GM18507 (cell line): ENCODE measurements around the gene EMID1.

Experiments used
- DNase-seq: peaks from one replicate; pipeline ENCODE4 v3.0.0; 2011; ENCODE audit warnings: low read depth; ENCODE audit not compliant: insufficient read length; ENCODE audit errors: extremely low spot score
- FAIRE-seq: peaks from 2 replicates; lab custom pipeline; 2011; peaks lifted over from hg19 to GRCh38; lab: Jason Lieb, UNC

The EMID1 gene

DNA sequence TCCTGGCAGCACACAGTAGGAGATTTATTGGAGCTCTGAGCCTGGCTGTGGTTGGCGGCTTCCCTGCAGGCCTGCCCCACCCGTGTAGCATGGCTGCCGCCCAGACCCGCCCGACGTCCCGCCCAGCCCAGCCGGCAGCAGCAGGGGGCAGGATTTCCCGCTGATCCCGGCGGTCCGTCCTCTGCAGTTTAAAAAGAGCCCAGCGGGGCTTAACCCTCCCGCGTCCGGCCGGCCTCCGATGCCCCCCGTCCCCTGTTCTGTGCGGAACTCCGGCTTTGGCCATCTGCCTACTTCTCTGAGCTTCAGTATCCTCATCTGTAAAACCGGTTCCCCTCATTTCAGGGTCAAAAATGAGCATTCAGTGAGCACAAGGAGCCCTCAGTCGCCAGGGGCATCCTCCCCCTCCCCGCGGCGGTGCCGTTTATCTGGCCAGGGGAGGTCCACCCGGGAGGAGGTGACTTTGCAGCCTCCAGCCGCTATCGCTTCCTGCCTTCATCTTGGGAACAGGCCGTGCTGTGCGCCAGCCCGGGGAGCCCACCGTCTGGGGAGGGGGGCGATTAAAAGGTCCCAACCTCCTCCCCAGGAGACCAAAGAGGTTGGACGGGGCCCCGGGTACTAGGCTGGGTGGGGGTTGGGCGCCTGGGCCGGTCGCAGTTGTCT, 100.6 kb downstream of the EMID1 start, which contains the start of gene GAS2L1:
Gene GAS2L1 (plus strand): TSS at position 476 of the 660 bp plus-strand sequence. CDS start 1,456 bp downstream, outside the sequence.
- FAIRE-seq = no peak
- no peak for DNase-seq

GRCh38 chr22:29306835-29307595, 101.3 kb downstream of the EMID1 start:
- FAIRE-seq = no peak
- DNase-seq = no peak

DNA sequence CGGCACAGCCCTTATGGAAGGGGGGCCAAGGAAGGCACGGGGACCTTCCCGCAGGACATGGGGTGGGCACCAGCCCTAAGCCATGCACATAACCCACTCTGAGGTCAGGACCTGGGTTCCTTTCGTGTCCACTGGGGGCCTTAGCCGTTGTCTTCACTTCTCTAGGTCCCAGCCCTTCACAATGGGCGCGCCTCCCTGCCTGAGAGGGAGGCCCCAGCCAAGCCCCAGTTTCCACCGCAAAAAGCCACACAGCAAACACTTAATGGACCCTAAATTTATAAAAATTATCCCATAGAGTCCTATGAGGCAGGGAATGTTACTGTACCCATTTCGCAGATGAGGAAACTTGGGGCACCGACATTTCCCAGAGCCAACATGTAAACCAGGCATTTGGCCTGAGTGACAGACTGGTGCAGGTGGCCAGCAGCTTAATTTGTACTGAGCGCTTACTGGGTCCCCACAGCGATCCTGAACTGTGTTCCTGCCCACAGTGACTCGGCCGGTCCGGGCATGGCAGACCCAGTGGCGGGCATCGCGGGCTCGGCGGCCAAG, 102.0 kb downstream of the EMID1 start:
- DNase-seq (no peak), FAIRE-seq (no peak)

GRCh38 chr22:29308148-29308790, 102.6 kb downstream of the EMID1 start:
- FAIRE-seq (no peak), DNase-seq (no peak)

DNA sequence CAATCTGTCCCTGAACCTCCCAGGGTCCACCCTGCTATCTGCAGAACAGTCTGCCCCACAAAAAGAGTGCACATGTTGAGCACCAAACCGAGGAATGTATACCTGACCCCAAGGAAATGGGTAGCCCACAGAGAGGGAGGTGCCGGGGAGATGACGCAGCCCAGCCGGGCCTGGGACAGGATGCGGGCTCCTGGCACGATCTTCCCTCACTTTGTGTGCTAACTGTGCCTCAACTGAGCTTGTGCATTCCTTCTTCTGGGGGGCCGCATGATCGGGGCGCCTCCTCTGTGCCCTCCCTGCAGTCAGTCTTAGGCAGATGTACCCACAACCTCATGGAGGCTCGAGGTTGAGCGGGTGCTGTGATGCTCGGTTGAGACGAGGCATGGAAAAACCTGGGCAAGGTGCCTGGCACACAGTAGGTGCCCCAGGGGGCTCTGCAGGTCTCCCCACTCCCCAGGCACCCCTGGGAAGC, 103.1 kb downstream of the EMID1 start:
- DNase-seq = no peak
- no peak for FAIRE-seq
